ENCODE measurements around the gene MUC12.
"Not testable (repeated sequence)": the region's sequence is repeated elsewhere in the genome, so short reads cannot be mapped to it uniquely, and the experiment has no call there.

Gene MUC12

DNA sequence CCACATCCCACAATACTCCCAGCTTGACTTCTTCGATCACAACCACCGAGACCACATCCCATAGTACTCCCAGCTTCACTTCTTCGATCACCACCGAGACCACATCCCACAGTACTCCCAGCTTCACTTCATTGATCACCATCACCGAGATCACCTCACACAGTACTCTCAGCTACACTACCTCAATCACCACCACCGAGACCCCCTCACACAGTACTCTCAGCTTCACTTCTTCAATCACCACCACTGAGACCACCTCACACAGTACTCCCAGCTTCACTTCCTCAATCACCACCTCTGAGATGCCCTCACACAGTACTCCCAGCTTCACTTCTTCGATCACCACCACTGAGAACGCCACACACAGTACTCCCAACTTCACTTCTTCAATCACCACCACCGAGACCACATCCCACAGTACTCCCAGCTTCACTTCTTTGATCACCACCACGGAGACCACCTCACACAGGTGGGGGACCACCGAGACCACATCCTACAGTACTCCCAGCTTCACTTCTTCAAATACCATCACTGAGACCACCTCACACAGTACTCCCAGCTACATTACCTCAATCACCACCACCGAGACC, 11.4 kb upstream of the MUC12 start:
- no peak for DNase-seq (ENCODE audit: low read depth)

DNA sequence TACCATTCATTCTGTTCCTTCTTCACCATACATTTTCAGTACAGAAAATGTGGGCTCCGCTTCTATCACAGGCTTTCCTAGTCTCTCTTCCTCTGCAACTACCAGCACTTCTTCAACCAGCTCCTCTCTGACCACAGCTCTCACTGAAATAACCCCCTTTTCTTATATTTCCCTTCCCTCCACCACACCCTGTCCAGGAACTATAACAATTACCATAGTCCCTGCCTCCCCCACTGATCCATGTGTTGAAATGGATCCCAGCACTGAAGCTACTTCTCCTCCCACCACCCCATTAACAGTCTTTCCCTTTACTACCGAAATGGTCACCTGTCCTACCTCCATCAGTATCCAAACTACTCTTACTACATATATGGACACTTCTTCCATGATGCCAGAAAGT, 9.5 kb upstream of the MUC12 start:
- no peak for DNase-seq (ENCODE audit: low read depth)

GRCh38 chr7:100962537-100962936, 6.8 kb upstream of the MUC12 start:
- DNase-seq (ENCODE audit: low read depth) = no peak

DNA sequence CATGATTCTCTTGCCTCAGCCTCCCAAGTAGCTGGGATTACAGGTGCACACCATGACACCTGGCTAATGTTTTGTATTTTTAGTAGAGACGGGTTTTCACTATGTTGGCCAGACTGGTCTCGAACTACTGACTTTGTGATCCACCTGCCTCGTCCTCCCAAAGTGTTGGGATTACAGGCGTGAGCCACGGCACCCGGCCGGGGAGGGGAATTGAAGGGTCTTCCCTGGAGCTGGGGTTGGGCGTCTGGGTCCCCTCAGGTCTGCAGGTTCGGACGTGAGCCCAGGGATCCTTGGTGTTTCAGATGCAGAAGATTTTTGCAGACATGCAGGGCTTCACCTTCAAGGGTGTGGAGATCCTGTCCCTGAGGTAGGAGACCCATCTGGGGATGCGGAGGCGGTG, 6.0 kb upstream of the MUC12 start:
- DNase-seq (ENCODE audit: low read depth) = no peak

DNA sequence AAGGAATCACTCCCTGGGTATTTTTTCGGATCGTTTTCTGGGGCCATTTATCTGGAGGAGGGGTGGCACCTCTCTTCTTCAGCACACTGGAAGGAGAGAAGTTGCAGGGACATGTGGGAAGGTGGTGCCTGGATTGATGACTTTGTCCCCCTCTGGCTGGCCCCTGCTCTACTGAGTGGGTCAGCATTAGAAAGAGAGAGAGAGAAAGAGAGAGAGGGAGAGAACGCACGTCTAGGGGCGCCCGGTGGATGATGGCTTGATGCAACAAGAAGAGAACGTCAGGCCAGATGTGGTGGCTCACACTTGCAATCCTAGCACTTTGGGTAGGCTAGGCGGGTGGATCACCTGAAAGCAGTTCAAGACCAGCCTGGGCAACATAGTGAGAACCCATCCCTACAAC, 5.5 kb upstream of the MUC12 start:
- DNase-seq (ENCODE audit: low read depth) = no peak

DNA sequence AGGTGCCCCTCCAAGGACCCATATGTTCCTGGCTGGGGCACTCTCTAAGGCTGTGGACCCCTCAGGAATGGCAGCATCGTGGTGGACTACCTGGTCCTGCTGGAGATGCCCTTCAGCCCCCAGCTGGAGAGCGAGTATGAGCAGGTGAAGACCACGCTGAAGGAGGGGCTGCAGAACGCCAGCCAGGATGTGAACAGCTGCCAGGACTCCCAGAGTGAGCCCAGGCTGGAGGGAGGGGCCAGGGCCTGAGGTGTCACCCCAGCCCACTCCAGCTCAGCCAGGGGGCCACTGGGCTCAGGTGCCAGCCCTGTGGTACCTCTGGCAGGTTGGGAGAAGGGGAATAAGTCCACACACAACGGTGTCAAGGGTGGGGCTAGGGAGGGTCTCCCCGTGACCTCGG, 4.7 kb upstream of the MUC12 start:
- no peak for DNase-seq (ENCODE audit: low read depth)

GRCh38 chr7:100965045-100965722, 4.2 kb upstream of the MUC12 start:
- DNase-seq (ENCODE audit: low read depth) = no peak

- DNase-seq (ENCODE audit: low read depth) = no peak
These were observed 3.4 kb upstream of the MUC12 start for GRCh38 chr7:100965723-100966541.

GRCh38 chr7:100966542-100967291, 2.6 kb upstream of the MUC12 start:
- no peak for DNase-seq (ENCODE audit: low read depth)

DNA sequence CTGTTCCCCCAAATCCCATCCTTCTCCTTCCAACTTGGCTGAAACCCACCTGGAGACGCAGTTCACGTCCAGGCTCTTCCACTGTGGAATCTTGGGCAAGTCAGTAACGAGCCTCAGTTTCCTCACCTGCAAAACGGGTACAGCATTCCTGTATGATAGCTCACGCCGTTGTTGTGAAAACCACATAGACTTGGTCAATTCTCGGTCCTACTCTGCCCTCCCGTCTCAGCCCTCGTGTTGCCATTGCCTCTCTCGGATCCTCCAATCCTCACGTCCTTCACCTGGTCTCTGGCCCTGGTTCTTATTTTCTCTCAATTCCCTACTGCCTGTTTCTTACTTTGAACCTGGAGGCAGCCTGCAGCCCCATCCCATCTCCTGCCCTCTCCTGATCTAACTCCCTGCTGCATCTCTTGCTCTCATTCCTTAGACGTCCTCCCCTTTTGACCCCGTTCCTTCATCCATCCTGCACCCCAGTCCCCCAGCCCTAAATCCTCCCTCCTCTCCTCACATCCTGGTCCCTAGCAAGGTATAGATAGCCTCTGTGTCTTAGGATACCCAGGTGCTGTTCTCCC, 2.0 kb upstream of the MUC12 start:
- DNase-seq (ENCODE audit: low read depth) = no peak

DNA sequence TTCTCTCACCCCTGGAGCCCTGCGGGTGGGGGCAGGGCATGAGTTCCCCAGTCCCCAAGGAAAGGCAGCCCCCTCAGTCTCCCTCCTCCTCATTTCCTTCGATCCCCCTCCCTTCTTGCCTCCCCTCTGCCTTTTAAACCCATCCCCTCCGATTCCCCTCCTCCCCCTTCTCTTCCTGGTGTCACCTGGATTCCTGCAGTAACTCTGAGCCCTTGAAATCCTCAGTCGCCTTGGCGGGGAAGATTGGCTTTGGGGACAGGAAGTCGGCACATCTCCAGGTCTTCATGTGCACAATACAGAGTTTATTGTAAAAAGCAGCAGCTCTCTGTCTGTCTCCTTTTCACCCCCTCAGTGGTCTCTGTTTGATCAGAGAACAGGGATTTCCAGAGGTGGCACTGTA, 1.3 kb upstream of the MUC12 start:
- no peak for DNase-seq (ENCODE audit: low read depth)

GRCh38 chr7:100968650-100969049, 715 bp upstream of the MUC12 start:
- no peak for DNase-seq (ENCODE audit: low read depth)

- DNase-seq (ENCODE audit: low read depth) = no peak
These were observed 2.0 kb downstream of the MUC12 start for GRCh38 chr7:100971111-100972001.

DNA sequence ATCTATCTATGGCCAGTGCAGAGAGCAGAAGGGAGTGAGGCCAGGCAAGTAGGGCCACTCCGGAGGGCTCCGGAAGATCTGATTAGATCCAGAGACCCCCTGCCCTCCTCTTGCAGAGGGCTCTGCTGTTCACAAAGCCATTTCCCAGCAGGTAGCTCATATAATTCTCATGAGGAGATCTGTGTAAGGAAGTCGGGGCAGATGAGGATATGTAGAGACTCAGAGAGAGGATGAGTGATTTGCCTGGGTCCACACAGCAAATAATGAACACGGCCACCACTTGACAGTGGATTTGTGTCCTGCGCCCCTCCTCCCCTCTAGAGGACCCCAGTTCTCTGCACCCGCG, 2.6 kb downstream of the MUC12 start:
- no peak for DNase-seq (ENCODE audit: low read depth)

- peak; percentile 27 for DNase-seq (ENCODE audit: low read depth)
These were observed 4.7 kb downstream of the MUC12 start for GRCh38 chr7:100974021-100974420.

GRCh38 chr7:100975371-100975821, 6.0 kb downstream of the MUC12 start:
- no peak for DNase-seq (ENCODE audit: low read depth)

DNA sequence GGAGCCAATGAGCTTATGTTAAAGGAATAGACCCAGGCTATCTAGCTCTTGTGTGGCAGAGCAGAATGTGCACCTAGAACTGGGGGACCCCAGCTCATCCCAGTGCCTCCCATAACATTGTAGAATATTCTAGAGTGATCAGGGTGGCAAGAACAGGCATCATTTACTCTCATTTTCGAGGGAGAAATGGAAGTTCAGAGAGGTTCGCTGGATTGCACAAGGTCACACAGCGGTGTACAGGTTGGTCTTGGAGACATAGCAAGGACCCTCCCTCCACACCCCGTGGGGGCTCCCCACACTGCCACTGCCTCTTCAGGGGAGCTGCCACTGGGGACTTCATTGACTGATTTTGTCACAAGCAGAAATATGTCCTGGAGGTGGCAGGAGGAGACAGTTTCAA, 8.9 kb downstream of the MUC12 start:
- no peak for DNase-seq (ENCODE audit: low read depth)

DNA sequence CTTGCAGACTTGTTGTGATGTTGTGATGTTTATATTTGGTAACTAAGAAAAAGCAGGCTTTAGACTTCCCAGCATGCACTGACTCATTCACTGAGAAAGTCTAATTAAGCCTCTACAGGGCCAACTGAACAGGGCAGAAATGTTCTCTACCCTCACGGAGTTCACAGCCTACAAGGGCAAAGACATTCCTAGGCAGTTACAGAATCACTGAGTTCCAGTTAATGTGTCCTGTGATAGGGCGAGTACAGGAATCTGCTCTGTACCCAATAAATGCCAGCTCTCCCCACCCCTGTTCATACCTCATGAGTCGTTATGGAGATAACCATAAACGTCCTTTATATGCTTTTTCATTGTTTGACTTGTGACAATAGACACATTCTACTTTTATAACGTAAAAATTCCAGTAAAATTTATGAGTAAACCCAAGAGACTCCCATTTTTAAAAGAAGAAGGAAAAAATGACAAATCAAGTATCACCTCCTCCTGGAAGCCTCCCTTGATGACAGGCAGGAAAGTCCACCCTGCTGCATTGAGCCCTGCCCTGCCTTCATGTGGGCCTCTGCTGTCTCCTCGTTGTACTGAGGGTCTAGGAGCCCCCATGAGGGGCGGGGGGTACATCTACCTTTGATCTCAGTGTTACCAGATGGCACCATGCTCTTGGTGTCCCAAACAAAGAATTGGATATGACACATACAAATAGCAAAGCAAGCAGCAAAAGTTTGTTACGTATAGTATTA, 14.3 kb downstream of the MUC12 start:
- DNase-seq (ENCODE audit: low read depth) = peak; percentile 99

GRCh38 chr7:100984241-100984918, 15.0 kb downstream of the MUC12 start:
- DNase-seq (ENCODE audit: low read depth) = not testable (repeated sequence)
